GM23248 (cell line): ENCODE data around the gene GNG3. TPM values are rescaled to one million over a fixed set of nuclear protein-coding genes. Genes with fewer than 3 reads are reported as not detected.
A peak's percentile ranks its signal among the peaks of the same experiment; 100 is the strongest.

Experiments
- DNase-seq: peaks from one replicate; pipeline ENCODE4 v3.0.0-alpha.2; 2015
- H2AFZ ChIP-seq: fragments of 200-600 bp; sonication (generic); 2 replicates; pipeline ENCODE4 v1.6.1; 2016; ENCODE audit warnings: antibody characterized with exemption
- H3F3A ChIP-seq: fragments of 200-600 bp; sonication (generic); 2 replicates; pipeline ENCODE4 v1.6.1; 2016; ENCODE audit warnings: mild to moderate bottlenecking, antibody characterized with exemption, mixed run types; ENCODE audit not compliant: insufficient read depth
- H3K27ac ChIP-seq: fragments of 200-600 bp; sonication (generic); 2 replicates; pipeline ENCODE4 v1.5.1; 2016; ENCODE audit warnings: mild to moderate bottlenecking
- H3K27me3 ChIP-seq: fragments of 200-600 bp; sonication (generic); replicated peaks from 2 replicates; pipeline ENCODE4 v1.6.1; 2016; ENCODE audit warnings: mild to moderate bottlenecking; ENCODE audit not compliant: insufficient read depth
- H3K36me3 ChIP-seq: fragments of 200-600 bp; sonication (generic); 2 replicates; pipeline ENCODE4 v1.6.1; 2016; ENCODE audit warnings: low read depth, mild to moderate bottlenecking
- H3K4me1 ChIP-seq: fragments of 200-600 bp; sonication (generic); 2 replicates; pipeline ENCODE4 v1.6.1; 2016; ENCODE audit warnings: mild to moderate bottlenecking; ENCODE audit not compliant: insufficient read depth
- H3K4me2 ChIP-seq: fragments of 200-600 bp; sonication (generic); one replicate; pipeline ENCODE4 v1.6.1; 2016; ENCODE audit warnings: mild to moderate bottlenecking; ENCODE audit not compliant: unreplicated experiment
- H3K4me3 ChIP-seq: fragments of 200-600 bp; sonication (generic); 2 replicates; pipeline ENCODE4 v1.5.1; 2016; ENCODE audit warnings: mild to moderate bottlenecking
- H3K79me2 ChIP-seq: fragments of 200-600 bp; sonication (generic); 2 replicates; pipeline ENCODE4 v1.6.1; 2016; ENCODE audit warnings: mild to moderate bottlenecking; ENCODE audit not compliant: insufficient read depth
- H3K9ac ChIP-seq: fragments of 200-600 bp; sonication (generic); 2 replicates; pipeline ENCODE4 v1.6.1; 2016; ENCODE audit warnings: mild to moderate bottlenecking
- H3K9me2 ChIP-seq: fragments of 200-600 bp; sonication (generic); 2 replicates; pipeline ENCODE4 v1.6.1; 2016; ENCODE audit warnings: mixed run types, mild to moderate bottlenecking, moderate library complexity; ENCODE audit not compliant: insufficient read depth
- H3K9me3 ChIP-seq: fragments of 200-600 bp; sonication (generic); one replicate; pipeline ENCODE4 v1.6.1; 2017; ENCODE audit warnings: low read depth
- H4K20me1 ChIP-seq: fragments of 200-600 bp; sonication (generic); 2 replicates; pipeline ENCODE4 v1.6.0; 2016; ENCODE audit not compliant: insufficient read depth
- EZH2 ChIP-seq: fragments of 200-600 bp; sonication (generic); IDR thresholded peaks from 2 replicates; pipeline ENCODE4 v1.6.1; 2018; ENCODE audit warnings: antibody characterized with exemption, mild to moderate bottlenecking; ENCODE audit not compliant: insufficient read depth, poor library complexity, severe bottlenecking
- EZH2phosphoT487 ChIP-seq: fragments of 200-600 bp; sonication (generic); IDR thresholded peaks from 2 replicates; pipeline ENCODE4 v1.6.1; 2018; ENCODE audit warnings: antibody characterized with exemption, moderate library complexity, mild to moderate bottlenecking, low read depth; ENCODE audit not compliant: insufficient read depth
- WGBS, 2 experiments: methylation state at CpG; one replicate each; pipeline ENCODE4 v1.1.6; 2015 to 2017; ENCODE audit warnings: low lambda C conversion rate in 2 of 2, low coverage in 1 of 2; ENCODE audit errors: missing lambda C conversion rate in 2 of 2; 5-methylcytosine and 5-hydroxymethylcytosine counted together
- in situ Hi-C: fragments of 300-500 bp; cut with MboI; formaldehyde crosslinking; loops from 2 replicates; pipeline ENCODE4 v1.15.0; 2020
- polyA plus RNA-seq: library from polyadenylated mRNA; unstranded; fragments of >200 nt; fragmentation: Nextera tagmentation; extraction: Ambion mirVana; gene quantifications from 2 replicates; pipeline ENCODE4 v1.2.1, GENCODE V29; 2016
- total RNA-seq: library from RNA; depleted of rRNA; stranded (reverse); fragments of >200 nt; shearing (Covaris generic); gene quantifications from 2 replicates; pipeline ENCODE4 v1.2.3, GENCODE V29; 2014

Gene GNG3
- total and polyA plus RNA-seq, 2 experiments from 2014 or later: 0.29 TPM; not detected in 1

DNA sequence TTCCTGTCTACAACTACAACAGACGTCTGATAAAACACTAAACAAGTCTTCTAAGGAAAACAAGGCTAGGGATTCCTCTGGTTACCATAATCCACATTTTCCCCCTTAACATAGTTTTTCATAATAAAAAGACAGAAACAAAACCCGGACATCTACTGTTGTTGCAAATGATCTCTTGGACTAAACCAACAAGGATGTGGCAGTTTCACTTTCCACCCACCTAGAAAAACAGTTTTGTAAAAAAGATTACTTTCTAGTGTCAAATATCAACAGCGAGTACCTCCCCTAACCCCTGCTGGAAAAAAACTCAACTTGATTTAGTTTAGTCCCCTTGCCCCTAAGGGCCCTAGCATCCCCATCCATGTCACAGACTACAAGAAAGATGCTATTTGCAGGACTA, 5.4 kb downstream of the GNG3 start:
- Histone ChIP-seq H3K4me2 (no peak overlapping the region), H3K79me2 (peaks cover 48% of the 10 kb centered on the region), H3K36me3 (peaks cover 55% of the 10 kb centered on the region), H3K4me1 (peaks cover 9% of the 10 kb centered on the region), H3K4me3 (no peak overlapping the region), H3K9me2 (no peaks in the 10 kb centered on the region), H3K27me3 (no peaks in the 10 kb centered on the region), H3K27ac (peak overlapping the region; percentile 18; the same call in 1 of the 2 replicates), H3F3A (peaks cover 70% of the 10 kb centered on the region), H3K9me3 (no peaks in the 10 kb centered on the region), H4K20me1 (no peaks in the 10 kb centered on the region), H2AFZ (no peak overlapping the region), H3K9ac (no peak overlapping the region)
- TF ChIP-seq EZH2 (no peak), EZH2phosphoT487 (no peak)
- DNase-seq: no peak
- WGBS, 2 experiments: 86 to 91% methylated on average over 3 of the region's 3 CpGs
- in situ Hi-C loops: no loop called here

DNA sequence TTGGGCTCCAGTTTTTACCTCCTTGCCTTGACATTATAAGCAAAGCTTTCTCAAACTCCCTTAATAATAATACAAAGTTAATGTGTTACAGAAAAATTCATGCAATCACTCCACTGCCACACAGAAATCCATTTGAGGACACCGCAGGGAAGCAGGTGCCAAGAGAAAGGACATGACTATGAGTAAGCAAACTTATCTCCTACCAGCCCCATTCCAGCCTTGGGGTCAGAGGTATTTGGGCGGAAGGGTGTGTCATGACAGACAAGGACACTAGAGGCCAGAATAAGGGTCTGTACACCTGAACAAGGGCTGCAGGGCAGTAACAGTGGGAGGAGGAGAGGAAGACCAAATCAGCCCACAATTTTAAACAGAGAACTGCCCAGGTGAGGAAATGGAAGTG, 5.9 kb downstream of the GNG3 start:
- TF ChIP-seq EZH2phosphoT487 (no peak), EZH2 (no peak)
- H4K20me1 ChIP-seq: no peaks in the 10 kb centered on the region
- H3K27ac ChIP-seq: peak overlapping the region; percentile 18; the same call in 1 of the 2 replicates
- H3K36me3 ChIP-seq: peaks cover 60% of the 10 kb centered on the region
- no peak overlapping the region for H3K4me2 ChIP-seq
- H3F3A ChIP-seq: peaks cover 75% of the 10 kb centered on the region
- no peaks in the 10 kb centered on the region for H3K9me3 ChIP-seq
- H3K4me3 ChIP-seq: no peak overlapping the region
- WGBS, 2 experiments: 94 to 98% methylated on average over 2 of the region's 2 CpGs
- H3K9ac ChIP-seq: no peak overlapping the region
- no peak overlapping the region for H2AFZ ChIP-seq
- in situ Hi-C loops: no loop called here
- H3K4me1 ChIP-seq: peaks cover 9% of the 10 kb centered on the region
- no peaks in the 10 kb centered on the region for H3K27me3 ChIP-seq
- H3K9me2 ChIP-seq: no peaks in the 10 kb centered on the region
- no peak for DNase-seq
- H3K79me2 ChIP-seq: peaks cover 53% of the 10 kb centered on the region

DNA sequence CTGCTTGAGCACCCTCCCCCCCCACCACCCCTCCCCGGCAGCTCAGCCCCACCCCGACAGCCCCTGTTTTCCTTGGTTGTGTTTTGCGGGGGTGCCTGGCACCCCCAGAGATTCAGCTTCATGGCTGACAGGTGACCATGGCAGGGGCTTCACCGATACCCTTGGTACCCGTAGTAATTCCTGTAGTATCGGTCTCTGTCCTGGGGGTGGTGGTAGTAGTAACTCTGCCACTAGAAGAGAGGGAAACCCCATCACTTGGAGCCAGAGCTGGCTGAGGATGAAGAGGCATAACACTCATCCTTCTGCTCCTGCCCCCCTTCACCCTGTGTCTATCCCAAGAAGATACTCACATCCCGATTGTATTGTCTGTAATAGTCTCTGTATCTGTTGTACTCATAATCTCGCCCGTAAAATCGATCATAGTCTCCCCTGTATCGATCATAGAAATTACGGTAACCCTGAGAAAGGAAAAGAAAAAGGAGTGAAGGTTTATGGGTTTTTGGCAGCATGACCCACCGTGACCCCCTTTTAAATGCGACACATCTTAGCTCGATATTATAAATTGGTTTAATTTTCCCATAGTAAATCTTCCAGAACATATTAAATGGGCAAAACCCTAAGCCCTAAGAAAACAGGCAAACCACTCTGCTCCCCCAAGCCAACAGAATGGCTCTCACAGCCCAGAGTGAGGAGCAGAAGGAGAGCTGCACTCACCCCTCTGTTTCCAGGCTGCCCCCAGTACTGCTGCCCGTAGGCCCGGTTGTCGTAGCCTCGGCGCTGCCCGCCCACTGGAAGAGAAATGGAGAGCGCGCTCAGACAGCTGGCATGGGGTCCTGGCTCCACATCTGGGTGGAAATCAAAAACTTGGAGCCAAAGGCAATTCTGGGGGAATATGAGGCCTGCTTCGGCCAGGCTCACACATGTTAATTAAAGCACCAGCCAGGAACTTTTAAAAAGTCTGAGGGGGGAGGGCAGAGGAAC, 8.0 kb downstream of the GNG3 start:
- H2AFZ ChIP-seq: no peak overlapping the region
- no peak overlapping the region; the same call in 1 of the 2 replicates for H3K27ac ChIP-seq
- H3K4me1 ChIP-seq: 0 out of 2 replicates have a peak, but pooled peaks cover 8% of the 10 kb centered on the region
- no peaks in the 10 kb centered on the region for H4K20me1 ChIP-seq
- no peaks in the 10 kb centered on the region for H3K9me2 ChIP-seq
- H3F3A ChIP-seq: peaks cover 75% of the 10 kb centered on the region
- in situ Hi-C loops: no loop called here
- no peaks in the 10 kb centered on the region for H3K9me3 ChIP-seq
- no peak for TF ChIP-seq EZH2
- no peak for TF ChIP-seq EZH2phosphoT487
- H3K36me3 ChIP-seq: peaks cover 76% of the 10 kb centered on the region
- WGBS, 2 experiments: 62 to 67% methylated on average over 24 of the region's 24 CpGs
- H3K9ac ChIP-seq: no peak overlapping the region
- no peak for DNase-seq
- no peak overlapping the region for H3K4me3 ChIP-seq
- no peak overlapping the region for H3K4me2 ChIP-seq
- H3K27me3 ChIP-seq: no peaks in the 10 kb centered on the region
- peaks cover 74% of the 10 kb centered on the region for H3K79me2 ChIP-seq

DNA sequence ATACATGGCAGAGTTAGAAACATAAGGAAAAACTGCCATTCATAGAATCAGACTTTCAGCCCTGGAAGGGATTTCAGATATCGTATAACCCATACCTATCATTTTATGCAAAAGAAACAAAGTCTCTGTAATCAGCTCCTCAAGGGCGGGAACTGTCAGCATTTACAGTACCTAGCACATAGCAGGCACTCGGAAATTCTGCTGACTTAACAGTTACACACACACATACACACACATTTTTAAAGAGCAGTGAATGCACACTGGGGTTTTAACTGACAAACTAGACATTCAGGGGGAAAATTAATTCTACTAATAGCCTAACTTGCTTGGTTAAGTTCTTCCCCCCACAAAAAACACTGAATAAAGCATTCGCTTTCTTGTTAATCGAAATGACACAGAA, 8.7 kb downstream of the GNG3 start:
- in situ Hi-C loops: no loop called here
- 72 to 73% methylated on average over 5 of the region's 5 CpGs for WGBS, 2 experiments

More for the DNA sequence above, 8.7 kb downstream of the GNG3 start:
- H3K9me3 ChIP-seq: no peaks in the 10 kb centered on the region
- no peaks in the 10 kb centered on the region for H3K9me2 ChIP-seq
- H3K27me3 ChIP-seq: no peaks in the 10 kb centered on the region
- peaks cover 75% of the 10 kb centered on the region for H3K36me3 ChIP-seq
- H3K4me3 ChIP-seq: no peak overlapping the region
- H2AFZ ChIP-seq: no peak overlapping the region
- peaks cover 82% of the 10 kb centered on the region for H3K79me2 ChIP-seq
- TF ChIP-seq EZH2phosphoT487 (no peak), EZH2 (no peak)
- H3K4me1 ChIP-seq: 0 out of 2 replicates have a peak, but pooled peaks cover 8% of the 10 kb centered on the region
- no peak overlapping the region; the same call in 1 of the 2 replicates for H3K27ac ChIP-seq
- peaks cover 67% of the 10 kb centered on the region for H3F3A ChIP-seq
- no peak for DNase-seq
- no peak overlapping the region for H3K9ac ChIP-seq
- no peak overlapping the region for H3K4me2 ChIP-seq
- no peaks in the 10 kb centered on the region for H4K20me1 ChIP-seq
